Erythroblast (primary cell): ENCODE measurements around the gene GALNT7.

Experiments
- GATA1 ChIP-seq: IDR thresholded peaks from 2 replicates; pipeline ENCODE4 v1.6.1; 2011; ENCODE audit warnings: low read depth, mild to moderate bottlenecking, control low read depth, low read length, moderate library complexity
- POLR2A ChIP-seq: IDR thresholded peaks from 2 replicates; pipeline ENCODE4 v1.6.1; 2011; ENCODE audit warnings: mild to moderate bottlenecking, low read length

DNA sequence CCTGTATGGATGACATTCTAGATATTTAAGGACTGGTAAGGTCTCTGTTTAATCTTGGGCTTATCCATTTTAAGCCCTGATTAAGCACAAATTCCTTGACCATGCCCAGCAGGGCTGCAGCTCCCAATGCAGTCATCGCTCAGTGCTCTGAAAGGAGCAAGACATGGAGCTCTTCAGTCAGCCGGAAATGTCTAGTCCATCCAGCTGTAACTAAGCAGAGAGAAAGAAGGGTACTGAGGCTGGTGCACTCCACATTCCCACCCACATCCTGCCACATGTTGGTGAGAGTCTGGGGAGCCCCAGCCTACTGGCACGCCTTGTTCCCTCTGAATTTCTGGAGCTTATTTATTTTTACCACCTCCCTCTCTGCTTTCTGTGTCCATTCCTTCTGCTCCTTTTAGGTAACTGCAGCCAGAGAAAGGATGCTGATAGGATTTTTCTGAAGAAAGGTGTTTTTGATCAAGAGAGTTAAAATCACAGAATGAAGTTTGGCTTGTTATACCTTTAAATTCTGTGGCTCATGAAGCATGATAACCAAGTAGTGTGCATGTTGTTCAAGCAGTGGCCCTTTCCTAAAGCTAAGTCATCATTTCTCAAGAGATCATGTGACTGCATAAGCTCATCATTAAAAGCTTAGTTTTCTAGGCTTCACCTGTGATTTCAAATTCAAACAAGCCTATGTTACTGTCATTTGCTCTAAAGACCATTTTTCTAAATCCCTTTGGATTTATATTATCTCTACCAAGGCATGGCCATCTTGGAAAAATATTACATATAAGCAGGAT, 74.0 kb downstream of the GALNT7 start:
- no peak for TF ChIP-seq POLR2A
- no peak for TF ChIP-seq GATA1
